ENCODE measurements around the gene SUMF1.

SUMF1 gene

DNA sequence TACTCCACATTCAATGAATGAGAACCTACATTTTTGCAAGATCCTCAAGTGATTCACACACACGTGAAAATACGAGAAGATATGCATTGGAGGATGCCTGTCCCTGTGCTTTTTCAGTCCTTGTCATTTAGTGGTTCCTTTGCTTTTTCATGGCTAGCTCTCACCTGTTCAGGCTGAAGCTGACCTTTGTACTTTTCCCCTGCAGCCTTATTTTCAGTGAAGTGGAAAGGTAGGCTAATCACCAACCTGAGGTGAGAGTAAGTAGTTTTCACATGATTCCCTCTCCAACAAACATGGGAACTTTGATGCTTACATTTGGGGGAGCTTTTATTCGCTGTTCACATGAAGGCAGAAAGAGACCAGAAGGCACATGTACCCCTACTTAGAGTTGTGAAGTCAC is 34.4 kb upstream of the SUMF1 start:
- H4K8ac ChIP-seq (ENCODE audit: low read length), result no peak overlapping the region
- no peaks in the 10 kb centered on the region for H3K36me3 ChIP-seq (ENCODE audit: control insufficient read depth in 1 of 2, insufficient read depth in 2 of 2, low read depth in 1 of 2, low read length in 2 of 2)
- peaks cover 0 to 7% of the 10 kb centered on the region in 2 experiments for H3K27me3 ChIP-seq (ENCODE audit: control insufficient read depth in 1 of 2, insufficient read depth in 1 of 2, low read length in 2 of 2)
- 96% methylated on average over 3 of the region's 3 CpGs for WGBS
- no peak overlapping the region for H3K4me2 ChIP-seq (ENCODE audit: low read length, poor library complexity, severe bottlenecking)
- no peak overlapping the region for H2BK120ac ChIP-seq (ENCODE audit: low read depth, low read length)
- H3K9me3 ChIP-seq (ENCODE audit: control insufficient read depth, low read length), result no peaks in the 10 kb centered on the region
- H3K18ac ChIP-seq (ENCODE audit: low read depth in 1 of 2, low read length in 2 of 2), result no peak overlapping the region
- H3K9ac ChIP-seq (ENCODE audit: low read length), result no peak overlapping the region
- H3K4me1 ChIP-seq (ENCODE audit: control insufficient read depth, insufficient read depth, low read depth, low read length), result no peaks in the 10 kb centered on the region
- no peak overlapping the region for H3K14ac ChIP-seq (ENCODE audit: low read length in 2 of 2)
- H2AK5ac ChIP-seq (ENCODE audit: low read length, severe bottlenecking), result no peak overlapping the region
- no peak overlapping the region for H3K4me3 ChIP-seq (ENCODE audit: insufficient read depth in 1 of 2, low read depth in 1 of 2, low read length in 2 of 2)
- H2AFZ ChIP-seq (ENCODE audit: low read depth, low read length), result no peak overlapping the region
- no peak overlapping the region for H2BK15ac ChIP-seq (ENCODE audit: low read depth, poor library complexity, severe bottlenecking)
- DNase-seq, result no peak
- H3K79me1 ChIP-seq (replicated peaks; ENCODE audit: low read length, poor library complexity, severe bottlenecking), result no peaks in the 10 kb centered on the region
- H3K4ac ChIP-seq (ENCODE audit: low read depth in 1 of 2, low read length in 2 of 2), result no peak overlapping the region
- H4K91ac ChIP-seq (ENCODE audit: low read length), result no peak overlapping the region
- H2BK5ac ChIP-seq (ENCODE audit: low read depth, low read length, poor library complexity, severe bottlenecking), result no peak overlapping the region
- no peak overlapping the region for H3K23ac ChIP-seq (ENCODE audit: low read length in 2 of 2)
- no peak overlapping the region for H3K27ac ChIP-seq (ENCODE audit: low read length, poor library complexity, severe bottlenecking)
- no peak overlapping the region for H2BK12ac ChIP-seq (ENCODE audit: low read length in 2 of 2)

- Histone ChIP-seq H3K27me3 (ENCODE audit: control insufficient read depth in 1 of 2, insufficient read depth in 1 of 2, low read length in 2 of 2) (peaks cover 0 to 34% of the 10 kb centered on the region in 2 experiments), H2AK5ac (ENCODE audit: low read length, severe bottlenecking) (no peak overlapping the region), H3K4me1 (ENCODE audit: control insufficient read depth, insufficient read depth, low read depth, low read length) (peaks cover 3% of the 10 kb centered on the region), H2BK12ac (ENCODE audit: low read length in 2 of 2) (no peak overlapping the region), H3K23ac (ENCODE audit: low read length in 2 of 2) (peak overlapping the region in 1 of 2 experiments; percentile 40), H2BK120ac (ENCODE audit: low read depth, low read length) (no peak overlapping the region), H2BK15ac (ENCODE audit: low read depth, poor library complexity, severe bottlenecking) (no peak overlapping the region), H3K18ac (ENCODE audit: low read depth in 1 of 2, low read length in 2 of 2) (no peak overlapping the region), H3K4me3 (ENCODE audit: insufficient read depth in 1 of 2, low read depth in 1 of 2, low read length in 2 of 2) (no peak overlapping the region), H3K4me2 (ENCODE audit: low read length, poor library complexity, severe bottlenecking) (no peak overlapping the region), H2BK5ac (ENCODE audit: low read depth, low read length, poor library complexity, severe bottlenecking) (no peak overlapping the region), H3K36me3 (ENCODE audit: control insufficient read depth in 1 of 2, insufficient read depth in 2 of 2, low read depth in 1 of 2, low read length in 2 of 2) (no peaks in the 10 kb centered on the region), H2AFZ (ENCODE audit: low read depth, low read length) (no peak overlapping the region), H3K79me1 (replicated peaks; ENCODE audit: low read length, poor library complexity, severe bottlenecking) (no peaks in the 10 kb centered on the region), H3K14ac (ENCODE audit: low read length in 2 of 2) (no peak overlapping the region), H4K8ac (ENCODE audit: low read length) (no peak overlapping the region), H3K27ac (ENCODE audit: low read length, poor library complexity, severe bottlenecking) (no peak overlapping the region), H3K9me3 (ENCODE audit: control insufficient read depth, low read length) (no peaks in the 10 kb centered on the region), H4K91ac (ENCODE audit: low read length) (no peak overlapping the region), H3K4ac (ENCODE audit: low read depth in 1 of 2, low read length in 2 of 2) (no peak overlapping the region), H3K9ac (ENCODE audit: low read length) (no peak overlapping the region)
- no peak for DNase-seq
- WGBS, result 93% methylated on average over 4 of the region's 5 CpGs
Observed at GRCh38 chr3:4498446-4498845, 31.4 kb upstream of the SUMF1 start.

DNA sequence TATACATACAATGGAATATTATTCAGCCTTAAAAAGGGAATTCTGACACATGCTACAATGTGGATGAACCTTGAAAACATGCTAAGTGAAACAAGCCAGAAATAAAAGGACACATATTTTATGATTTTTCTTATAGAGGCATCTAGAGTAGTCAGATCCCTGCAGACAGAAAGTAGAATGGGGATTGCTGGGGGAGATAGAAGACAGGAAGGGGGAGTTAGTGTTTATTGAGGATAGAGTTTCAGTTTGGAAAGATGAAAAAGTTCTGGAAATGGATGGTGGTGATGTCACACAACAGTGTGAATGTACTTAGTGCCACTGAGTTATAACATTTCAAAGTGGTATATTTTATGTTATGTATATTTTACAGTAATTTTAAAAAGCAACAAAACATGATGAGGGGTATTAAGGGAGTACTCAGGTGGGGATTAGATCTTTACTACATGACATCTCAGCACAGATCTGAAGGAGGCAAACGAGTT is 30.8 kb upstream of the SUMF1 start:
- H4K91ac ChIP-seq (ENCODE audit: low read length), result no peak overlapping the region
- H2AFZ ChIP-seq (ENCODE audit: low read depth, low read length), result no peak overlapping the region
- 53% methylated on average over 1 of the region's 1 CpG for WGBS
- DNase-seq, result no peak
- H3K9me3 ChIP-seq (ENCODE audit: control insufficient read depth, low read length), result no peaks in the 10 kb centered on the region
- peaks cover 4% of the 10 kb centered on the region for H3K4me1 ChIP-seq (ENCODE audit: control insufficient read depth, insufficient read depth, low read depth, low read length)
- H2AK5ac ChIP-seq (ENCODE audit: low read length, severe bottlenecking), result no peak overlapping the region
- H3K79me1 ChIP-seq (replicated peaks; ENCODE audit: low read length, poor library complexity, severe bottlenecking), result no peaks in the 10 kb centered on the region
- peak overlapping the region in 1 of 2 experiments; percentile 40 for H3K23ac ChIP-seq (ENCODE audit: low read length in 2 of 2)
- peaks cover 0 to 34% of the 10 kb centered on the region in 2 experiments for H3K27me3 ChIP-seq (ENCODE audit: control insufficient read depth in 1 of 2, insufficient read depth in 1 of 2, low read length in 2 of 2)
- H3K27ac ChIP-seq (ENCODE audit: low read length, poor library complexity, severe bottlenecking), result no peak overlapping the region
- H3K14ac ChIP-seq (ENCODE audit: low read length in 2 of 2), result no peak overlapping the region
- H2BK120ac ChIP-seq (ENCODE audit: low read depth, low read length), result no peak overlapping the region
- no peak overlapping the region for H3K18ac ChIP-seq (ENCODE audit: low read depth in 1 of 2, low read length in 2 of 2)
- no peak overlapping the region for H3K4me3 ChIP-seq (ENCODE audit: insufficient read depth in 1 of 2, low read depth in 1 of 2, low read length in 2 of 2)
- H3K4me2 ChIP-seq (ENCODE audit: low read length, poor library complexity, severe bottlenecking), result no peak overlapping the region
- no peak overlapping the region for H3K9ac ChIP-seq (ENCODE audit: low read length)
- no peaks in the 10 kb centered on the region for H3K36me3 ChIP-seq (ENCODE audit: control insufficient read depth in 1 of 2, insufficient read depth in 2 of 2, low read depth in 1 of 2, low read length in 2 of 2)
- H2BK12ac ChIP-seq (ENCODE audit: low read length in 2 of 2), result no peak overlapping the region
- H2BK15ac ChIP-seq (ENCODE audit: low read depth, poor library complexity, severe bottlenecking), result no peak overlapping the region
- no peak overlapping the region for H3K4ac ChIP-seq (ENCODE audit: low read depth in 1 of 2, low read length in 2 of 2)
- H2BK5ac ChIP-seq (ENCODE audit: low read depth, low read length, poor library complexity, severe bottlenecking), result no peak overlapping the region
- H4K8ac ChIP-seq (ENCODE audit: low read length), result no peak overlapping the region

DNA sequence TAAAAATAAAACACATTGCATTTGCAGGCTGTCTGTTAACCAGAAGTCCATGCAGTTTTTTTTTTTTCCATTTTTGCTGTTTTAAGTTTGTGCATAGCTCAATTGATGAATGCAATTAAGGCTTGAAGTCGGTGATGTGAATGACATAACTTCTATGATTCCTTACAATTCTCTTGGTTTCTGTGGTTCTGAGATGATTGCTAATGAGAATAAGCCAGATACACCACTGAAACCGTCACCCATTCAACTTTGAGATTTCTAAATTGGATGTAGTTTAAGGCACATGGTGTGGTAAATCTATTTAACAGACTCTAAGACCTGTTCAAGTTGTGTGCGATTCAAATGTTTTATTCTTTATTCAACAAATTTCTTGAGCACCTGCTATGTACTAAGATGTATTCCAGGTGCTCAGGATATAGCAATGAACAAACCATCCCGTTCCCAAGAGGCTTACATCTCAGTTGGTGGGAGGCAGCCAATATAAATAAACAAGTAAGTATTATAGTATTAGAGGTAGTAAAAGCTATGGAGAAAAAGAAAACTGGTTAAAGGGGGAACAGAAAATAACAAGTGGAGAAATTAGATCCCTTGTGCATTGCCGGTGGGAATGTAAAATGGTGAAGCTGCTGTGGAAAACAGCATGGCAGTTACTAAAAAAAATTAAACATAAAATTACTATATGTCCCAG is 30.1 kb upstream of the SUMF1 start:
- 0% methylated on average over 1 of the region's 5 CpGs for WGBS
- H3K36me3 ChIP-seq (ENCODE audit: control insufficient read depth in 1 of 2, insufficient read depth in 2 of 2, low read depth in 1 of 2, low read length in 2 of 2), result no peaks in the 10 kb centered on the region

More for the DNA sequence above, 30.1 kb upstream of the SUMF1 start:
- DNase-seq, result no peak
- H3K14ac ChIP-seq (ENCODE audit: low read length in 2 of 2), result no peak overlapping the region
- H3K27me3 ChIP-seq (ENCODE audit: control insufficient read depth in 1 of 2, insufficient read depth in 1 of 2, low read length in 2 of 2), result peaks cover 0 to 34% of the 10 kb centered on the region in 2 experiments
- H2BK15ac ChIP-seq (ENCODE audit: low read depth, poor library complexity, severe bottlenecking), result no peak overlapping the region
- peaks cover 6% of the 10 kb centered on the region for H3K4me1 ChIP-seq (ENCODE audit: control insufficient read depth, insufficient read depth, low read depth, low read length)
- H3K4me3 ChIP-seq (ENCODE audit: insufficient read depth in 1 of 2, low read depth in 1 of 2, low read length in 2 of 2), result no peak overlapping the region
- no peak overlapping the region for H3K27ac ChIP-seq (ENCODE audit: low read length, poor library complexity, severe bottlenecking)
- H3K9ac ChIP-seq (ENCODE audit: low read length), result no peak overlapping the region
- no peaks in the 10 kb centered on the region for H3K79me1 ChIP-seq (replicated peaks; ENCODE audit: low read length, poor library complexity, severe bottlenecking)
- no peak overlapping the region for H2AFZ ChIP-seq (ENCODE audit: low read depth, low read length)
- H2AK5ac ChIP-seq (ENCODE audit: low read length, severe bottlenecking), result no peak overlapping the region
- H2BK12ac ChIP-seq (ENCODE audit: low read length in 2 of 2), result no peak overlapping the region
- no peak overlapping the region for H3K4me2 ChIP-seq (ENCODE audit: low read length, poor library complexity, severe bottlenecking)
- no peak overlapping the region for H2BK5ac ChIP-seq (ENCODE audit: low read depth, low read length, poor library complexity, severe bottlenecking)
- no peak overlapping the region for H3K4ac ChIP-seq (ENCODE audit: low read depth in 1 of 2, low read length in 2 of 2)
- no peak overlapping the region for H3K23ac ChIP-seq (ENCODE audit: low read length in 2 of 2)
- H3K18ac ChIP-seq (ENCODE audit: low read depth in 1 of 2, low read length in 2 of 2), result no peak overlapping the region
- H2BK120ac ChIP-seq (ENCODE audit: low read depth, low read length), result no peak overlapping the region
- H4K8ac ChIP-seq (ENCODE audit: low read length), result no peak overlapping the region
- H4K91ac ChIP-seq (ENCODE audit: low read length), result no peak overlapping the region
- H3K9me3 ChIP-seq (ENCODE audit: control insufficient read depth, low read length), result no peaks in the 10 kb centered on the region
